ENCODE results near the gene TMEM88. TPM values are rescaled to one million over a fixed set of nuclear protein-coding genes. Genes with fewer than 3 reads are reported as not detected.

The TMEM88 gene
- total and polyA plus RNA-seq, 2 of the 13 experiments (the other 11 are each of a cell fraction or from before 2014, with no cell fraction given): 0.31 to 0.66 TPM

- TF ChIP-seq ARID4A (CRISPR knock-in tag; IDR thresholded peaks at IDR 0.05; ENCODE audit: borderline replicate concordance): peak; percentile 98
- TF ChIP-seq, protein P1, sequence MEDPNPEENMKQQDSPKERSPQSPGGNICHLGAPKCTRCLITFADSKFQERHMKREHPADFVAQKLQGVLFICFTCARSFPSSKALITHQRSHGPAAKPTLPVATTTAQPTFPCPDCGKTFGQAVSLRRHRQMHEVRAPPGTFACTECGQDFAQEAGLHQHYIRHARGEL (CRISPR knock-in tag; IDR thresholded peaks at IDR 0.05): no peak
- TF ChIP-seq, protein P2, sequence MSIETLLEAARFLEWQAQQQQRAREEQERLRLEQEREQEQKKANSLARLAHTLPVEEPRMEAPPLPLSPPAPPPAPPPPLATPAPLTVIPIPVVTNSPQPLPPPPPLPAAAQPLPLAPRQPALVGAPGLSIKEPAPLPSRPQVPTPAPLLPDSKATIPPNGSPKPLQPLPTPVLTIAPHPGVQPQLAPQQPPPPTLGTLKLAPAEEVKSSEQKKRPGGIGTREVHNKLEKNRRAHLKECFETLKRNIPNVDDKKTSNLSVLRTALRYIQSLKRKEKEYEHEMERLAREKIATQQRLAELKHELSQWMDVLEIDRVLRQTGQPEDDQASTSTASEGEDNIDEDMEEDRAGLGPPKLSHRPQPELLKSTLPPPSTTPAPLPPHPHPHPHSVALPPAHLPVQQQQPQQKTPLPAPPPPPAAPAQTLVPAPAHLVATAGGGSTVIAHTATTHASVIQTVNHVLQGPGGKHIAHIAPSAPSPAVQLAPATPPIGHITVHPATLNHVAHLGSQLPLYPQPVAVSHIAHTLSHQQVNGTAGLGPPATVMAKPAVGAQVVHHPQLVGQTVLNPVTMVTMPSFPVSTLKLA (IDR thresholded peaks at IDR 0.05): peak; percentile 93
- TF ChIP-seq TCF12 (IDR thresholded peaks at IDR 0.05): no peak
- TF ChIP-seq TCF12 (CRISPR knock-in tag; IDR thresholded peaks at IDR 0.05): peak; percentile 68
- TF ChIP-seq MAFF (IDR thresholded peaks at IDR 0.05; ENCODE audit: low read depth, low read length): 0 out of 2 replicates have a peak, but pooled peaks have one; percentile 1
- no peak; the same call in 1 of the 2 replicates for TF ChIP-seq ZNF672 (CRISPR knock-in tag; IDR thresholded peaks at IDR 0.05)
- TF ChIP-seq ZFP1 (CRISPR knock-in tag; IDR thresholded peaks at IDR 0.05): peak; percentile 90; the same call in 1 of the 2 replicates
- TF ChIP-seq DNMT3B (CRISPR knock-in tag; conservative IDR thresholded peaks at IDR 0.05): no peak
- peak; percentile 87; the same call in 1 of the 2 replicates for TF ChIP-seq RFXAP (CRISPR knock-in tag; IDR thresholded peaks at IDR 0.05; ENCODE audit: borderline replicate concordance)
- TF ChIP-seq ZNF335 (CRISPR knock-in tag; IDR thresholded peaks at IDR 0.05): no peak
- 0 out of 2 replicates have a peak, but pooled peaks have one; percentile 49 for TF ChIP-seq GTF2F1 (IDR thresholded peaks at IDR 0.05; ENCODE audit: low read length)
- no peak; the same call in 1 of the 2 replicates for TF ChIP-seq GLI4 (CRISPR knock-in tag; IDR thresholded peaks at IDR 0.05; ENCODE audit: borderline replicate concordance)
- TF ChIP-seq SIN3A (IDR thresholded peaks at IDR 0.05; ENCODE audit: borderline replicate concordance, low read depth, low read length): peak; percentile 99
- peak; percentile 98 for TF ChIP-seq SPEN (CRISPR knock-in tag; IDR thresholded peaks at IDR 0.05; ENCODE audit: low read depth)
- TF ChIP-seq, protein P3, sequence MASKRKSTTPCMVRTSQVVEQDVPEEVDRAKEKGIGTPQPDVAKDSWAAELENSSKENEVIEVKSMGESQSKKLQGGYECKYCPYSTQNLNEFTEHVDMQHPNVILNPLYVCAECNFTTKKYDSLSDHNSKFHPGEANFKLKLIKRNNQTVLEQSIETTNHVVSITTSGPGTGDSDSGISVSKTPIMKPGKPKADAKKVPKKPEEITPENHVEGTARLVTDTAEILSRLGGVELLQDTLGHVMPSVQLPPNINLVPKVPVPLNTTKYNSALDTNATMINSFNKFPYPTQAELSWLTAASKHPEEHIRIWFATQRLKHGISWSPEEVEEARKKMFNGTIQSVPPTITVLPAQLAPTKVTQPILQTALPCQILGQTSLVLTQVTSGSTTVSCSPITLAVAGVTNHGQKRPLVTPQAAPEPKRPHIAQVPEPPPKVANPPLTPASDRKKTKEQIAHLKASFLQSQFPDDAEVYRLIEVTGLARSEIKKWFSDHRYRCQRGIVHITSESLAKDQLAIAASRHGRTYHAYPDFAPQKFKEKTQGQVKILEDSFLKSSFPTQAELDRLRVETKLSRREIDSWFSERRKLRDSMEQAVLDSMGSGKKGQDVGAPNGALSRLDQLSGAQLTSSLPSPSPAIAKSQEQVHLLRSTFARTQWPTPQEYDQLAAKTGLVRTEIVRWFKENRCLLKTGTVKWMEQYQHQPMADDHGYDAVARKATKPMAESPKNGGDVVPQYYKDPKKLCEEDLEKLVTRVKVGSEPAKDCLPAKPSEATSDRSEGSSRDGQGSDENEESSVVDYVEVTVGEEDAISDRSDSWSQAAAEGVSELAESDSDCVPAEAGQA (IDR thresholded peaks at IDR 0.05; ENCODE audit: low read depth): peak; percentile 72; the same call in 1 of the 2 replicates
- TF ChIP-seq, protein P3 (CRISPR knock-in tag; IDR thresholded peaks at IDR 0.05; ENCODE audit: borderline replicate concordance): no peak
Measured at GRCh38 chr17:7836596-7837407, 18.1 kb upstream of the TMEM88 start (continued).

All from HepG2 (cell line).